GM15510 (cell line): Measurements from ENCODE around the gene TIAM2.

Source experiments
- POLR2A ChIP-seq: IDR thresholded peaks from 3 replicates; pipeline ENCODE4 v1.6.1; 2011; ENCODE audit warnings: borderline replicate concordance; ENCODE audit not compliant: insufficient read length; ENCODE audit errors: extremely low read depth

TIAM2 gene

DNA sequence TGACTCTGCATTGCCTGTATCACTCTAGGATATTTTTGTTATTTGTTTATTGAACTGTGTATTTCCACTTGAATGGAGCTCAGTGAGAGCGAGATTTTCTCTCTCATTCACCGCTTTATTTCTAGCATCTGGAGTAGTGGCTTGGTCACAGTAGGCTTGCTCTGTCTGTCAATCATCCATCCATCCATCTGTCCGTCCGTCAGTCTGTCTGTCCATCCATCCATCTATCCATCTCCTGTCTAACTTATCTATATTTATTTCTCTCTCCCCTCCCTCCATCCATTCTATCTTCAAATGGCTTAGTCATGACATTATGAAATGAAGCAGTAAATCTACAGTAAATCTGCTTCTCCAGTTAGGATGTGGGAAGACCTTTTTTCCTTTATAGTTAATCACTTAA, 94.6 kb downstream of the TIAM2 start:
- no peak for TF ChIP-seq POLR2A

DNA sequence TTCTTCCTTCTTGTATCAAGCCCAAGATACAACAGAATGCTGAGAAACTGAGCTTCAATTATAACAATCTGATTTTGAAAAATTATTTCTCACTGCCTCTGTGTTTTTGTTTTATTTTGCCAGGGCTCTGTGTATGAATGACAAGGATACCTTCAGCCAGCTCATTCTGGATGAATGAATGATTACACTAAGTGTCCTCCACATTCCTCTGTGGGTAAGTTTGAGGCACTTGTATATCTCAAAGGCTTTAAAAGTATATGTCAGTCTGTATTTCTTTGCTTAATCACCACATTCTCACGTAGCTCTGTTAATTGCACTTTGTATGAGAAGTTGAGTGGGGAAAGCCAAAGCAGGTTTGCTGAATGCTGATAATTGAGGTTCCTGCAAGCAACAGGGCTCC, 95.1 kb downstream of the TIAM2 start:
- no peak for TF ChIP-seq POLR2A

DNA sequence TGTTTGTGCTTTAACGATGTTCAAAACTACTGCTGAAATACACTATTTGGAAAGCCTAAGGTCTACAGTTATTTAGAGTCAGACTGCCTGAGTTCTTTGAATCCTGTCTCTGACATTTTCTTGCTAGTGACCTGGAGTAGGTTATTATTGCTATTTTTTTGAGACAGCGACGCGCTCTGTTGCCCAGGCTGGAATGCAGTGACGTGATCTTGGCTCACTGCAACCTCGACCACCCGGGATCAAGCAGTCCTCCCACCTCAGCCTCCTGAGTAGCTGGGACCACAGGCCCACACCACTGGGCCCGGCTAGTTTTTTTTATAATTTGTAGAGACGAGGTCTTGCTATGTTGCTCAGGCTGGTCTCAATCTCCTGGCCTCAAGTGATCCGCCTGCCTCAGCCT, 96.6 kb downstream of the TIAM2 start:
- TF ChIP-seq POLR2A = no peak

DNA sequence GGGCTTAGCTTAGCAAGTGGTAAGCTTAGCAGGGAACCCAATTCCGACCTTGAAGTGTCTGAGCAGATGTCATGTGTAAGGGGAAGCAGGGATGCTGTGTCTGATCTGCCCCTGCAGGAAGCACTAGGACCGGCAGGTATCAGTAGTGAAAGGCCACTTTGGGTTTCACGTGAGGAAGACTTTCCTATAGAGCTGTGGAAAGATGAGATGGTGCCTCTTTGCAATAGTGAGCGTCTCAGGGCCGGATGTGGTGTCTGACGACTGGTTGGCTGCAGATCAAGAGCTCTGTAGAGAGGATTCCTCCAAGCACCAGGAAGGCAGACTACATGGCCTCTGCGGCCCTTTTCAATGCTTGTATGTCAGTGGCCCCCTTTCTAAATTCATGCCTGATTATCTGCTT, 98.3 kb downstream of the TIAM2 start:
- TF ChIP-seq POLR2A = no peak

DNA sequence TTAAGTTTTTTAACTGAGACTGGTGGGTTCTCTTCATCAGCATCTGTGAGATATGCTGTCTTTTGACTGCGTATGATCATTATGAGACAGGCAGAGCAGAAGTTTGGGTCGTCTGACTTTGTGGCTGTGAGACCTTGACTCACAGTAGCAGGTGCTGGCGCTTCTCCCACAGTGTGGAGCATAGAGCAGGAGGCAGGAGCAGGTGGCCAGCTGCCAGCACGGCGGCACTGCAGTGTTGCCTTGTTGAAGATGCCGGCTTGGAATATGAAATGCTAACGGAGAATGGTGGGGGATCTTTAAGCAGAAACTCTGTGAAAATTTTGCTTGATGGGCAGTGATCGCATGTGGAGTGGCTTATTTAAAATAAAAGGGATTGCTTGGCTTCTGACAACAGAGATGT, 105.0 kb downstream of the TIAM2 start:
- TF ChIP-seq POLR2A = no peak

DNA sequence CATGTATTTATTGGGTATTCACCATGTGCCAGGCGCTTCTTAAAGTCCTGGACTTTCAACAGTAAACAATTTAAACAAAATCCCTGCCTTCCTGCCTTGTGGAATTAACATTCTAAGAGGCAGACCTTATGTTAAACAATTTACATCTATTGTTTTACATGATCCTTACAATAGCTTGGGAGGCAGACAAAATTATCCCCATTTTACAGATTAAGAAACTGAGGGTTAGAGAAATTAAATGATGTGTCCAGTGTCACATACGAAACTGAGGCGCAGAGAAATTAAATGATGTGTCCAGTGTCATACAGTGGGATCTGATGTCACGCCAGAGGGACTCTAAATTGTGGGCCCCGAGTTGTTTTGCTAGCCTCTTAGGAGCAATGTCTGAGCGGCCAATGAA, 105.5 kb downstream of the TIAM2 start:
- TF ChIP-seq POLR2A = no peak

DNA sequence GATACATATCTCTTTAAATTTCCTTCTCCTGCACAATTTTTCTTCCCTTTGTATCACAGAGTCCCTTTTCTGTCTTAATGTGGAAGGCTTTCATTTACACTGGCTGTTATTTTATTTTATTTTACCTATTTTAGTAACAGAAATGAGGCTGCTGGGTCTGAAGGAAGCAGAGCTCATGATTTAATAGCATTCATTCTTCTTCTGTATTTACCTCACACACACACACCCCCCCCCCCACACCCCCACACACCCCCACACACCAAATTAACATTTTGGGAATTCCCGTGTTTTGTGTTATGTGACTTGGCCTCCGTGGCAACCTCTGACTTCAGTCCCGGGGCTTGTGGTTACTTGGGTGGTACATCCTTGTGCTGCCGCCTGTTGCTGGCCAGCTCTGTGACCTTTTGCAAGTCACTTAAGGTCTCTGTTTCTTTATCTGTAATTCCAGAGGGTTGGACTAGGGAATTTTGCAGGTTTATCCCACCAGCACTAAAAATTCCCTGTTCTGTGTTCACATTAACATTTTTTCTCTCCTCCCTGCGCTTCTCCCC, 108.8 kb downstream of the TIAM2 start:
- no peak for TF ChIP-seq POLR2A

DNA sequence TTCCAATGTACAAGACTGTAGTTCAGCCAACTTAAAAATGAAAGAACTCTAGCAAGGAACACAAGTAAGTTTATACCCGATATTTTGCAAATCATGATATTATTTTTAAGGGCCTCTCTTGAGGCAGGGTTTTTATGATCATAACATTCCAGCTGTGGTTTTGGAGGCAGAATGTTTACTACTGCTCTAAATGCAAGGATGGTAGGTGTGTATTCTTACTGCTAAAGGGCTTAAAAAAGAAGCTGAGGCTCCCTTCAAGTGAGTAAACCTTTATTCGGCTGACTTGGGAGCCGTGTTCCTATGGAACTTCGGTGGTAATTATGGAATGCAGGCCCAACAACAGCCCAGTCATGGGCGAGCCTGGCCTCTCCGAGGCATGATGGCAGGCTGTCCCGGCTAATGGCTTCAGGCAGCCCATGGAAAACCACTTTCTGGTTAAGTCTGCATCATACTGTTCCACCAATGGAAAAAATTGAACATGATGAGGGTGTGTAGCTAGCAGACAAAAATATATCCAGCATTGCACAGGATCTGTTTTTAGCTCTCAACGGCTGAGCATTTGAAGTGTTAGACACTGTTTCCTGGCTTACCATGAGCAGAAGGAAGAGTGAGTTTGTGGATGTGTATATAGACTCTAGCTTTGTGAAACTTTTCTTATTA, 111.5 kb downstream of the TIAM2 start:
- TF ChIP-seq POLR2A = no peak

DNA sequence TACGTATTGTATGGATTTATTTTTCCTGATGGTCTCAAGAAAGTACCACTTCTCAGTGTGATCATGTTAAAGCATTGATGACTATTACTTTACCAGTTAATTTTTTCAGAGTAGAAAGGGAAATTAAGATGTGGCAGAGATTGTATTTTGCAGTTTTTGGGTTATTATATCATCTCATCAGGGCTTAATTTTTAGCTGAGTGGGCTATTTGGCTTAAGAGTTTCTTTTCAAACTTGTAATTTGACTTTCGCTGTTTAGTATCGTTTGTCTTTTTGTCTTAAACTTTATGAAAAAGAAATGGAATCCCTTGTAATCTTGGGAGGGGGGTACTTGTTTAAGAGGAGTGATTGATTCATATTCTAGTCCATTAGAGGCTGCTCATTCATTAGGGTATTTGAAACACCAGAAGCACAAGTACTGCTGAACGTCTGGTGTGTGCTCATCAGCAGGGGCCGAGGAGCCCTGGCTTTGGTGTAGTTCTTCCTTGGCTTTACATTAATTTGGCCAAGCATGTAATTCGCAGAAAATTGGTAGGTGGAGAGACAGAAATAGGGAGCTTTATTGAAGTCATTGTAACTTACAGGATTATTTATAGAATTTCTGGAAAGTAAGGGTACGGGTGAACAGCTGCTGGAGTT, 112.4 kb downstream of the TIAM2 start:
- no peak for TF ChIP-seq POLR2A

DNA sequence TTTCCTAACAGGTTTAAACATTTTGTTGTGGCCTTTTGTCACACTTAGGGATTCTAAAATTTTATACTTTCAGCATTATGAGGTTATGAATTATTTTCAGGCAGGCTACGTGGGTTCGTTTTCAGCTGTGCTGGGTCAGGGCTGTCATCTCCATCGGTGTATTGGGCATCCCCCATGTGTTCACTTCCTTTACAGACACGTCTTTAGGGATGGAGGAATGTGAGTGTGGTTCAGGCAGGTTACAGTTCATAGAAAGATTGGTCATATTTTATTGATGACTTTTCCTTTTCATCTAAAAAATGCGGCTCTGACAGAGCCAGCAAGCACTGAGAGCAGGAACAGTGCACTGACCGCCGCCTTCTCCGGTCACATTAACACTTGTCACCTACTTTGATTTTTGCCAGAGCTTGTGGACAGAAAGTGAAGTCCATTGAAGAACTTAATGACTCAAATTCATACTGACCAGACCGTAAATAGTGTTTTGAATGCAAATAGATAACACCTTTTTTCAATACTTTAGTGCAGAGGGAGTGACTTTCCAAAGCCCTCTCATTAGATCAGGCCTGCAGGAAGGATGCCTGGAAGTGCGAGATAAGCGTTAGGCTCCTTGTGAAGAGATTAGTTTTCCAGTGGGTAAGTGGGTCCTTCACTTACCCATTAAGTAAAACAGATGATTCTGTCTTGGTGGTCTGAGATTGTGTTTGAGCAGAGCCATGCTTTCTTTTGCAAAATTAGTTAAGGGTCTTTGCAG, 113.1 kb downstream of the TIAM2 start:
- no peak for TF ChIP-seq POLR2A

DNA sequence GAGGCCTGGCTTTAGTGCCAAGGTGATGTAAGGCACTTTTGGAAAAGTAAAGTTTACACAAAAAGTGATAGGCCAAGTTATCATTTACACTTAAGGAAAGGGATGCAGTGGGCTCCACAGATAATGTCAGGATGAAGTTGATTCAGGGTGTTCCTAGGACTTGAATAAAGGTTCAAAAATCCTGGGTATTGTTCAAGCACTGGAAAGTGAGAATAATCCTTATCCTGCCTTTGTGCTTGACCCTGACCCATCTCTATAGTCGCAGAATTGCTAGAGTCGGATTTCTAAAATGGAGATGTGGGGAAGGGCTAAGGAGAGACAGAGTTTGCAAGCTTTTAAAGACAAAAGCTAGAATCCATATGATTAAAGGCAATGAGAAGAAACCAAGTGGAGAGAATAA, 115.6 kb downstream of the TIAM2 start:
- TF ChIP-seq POLR2A = no peak

DNA sequence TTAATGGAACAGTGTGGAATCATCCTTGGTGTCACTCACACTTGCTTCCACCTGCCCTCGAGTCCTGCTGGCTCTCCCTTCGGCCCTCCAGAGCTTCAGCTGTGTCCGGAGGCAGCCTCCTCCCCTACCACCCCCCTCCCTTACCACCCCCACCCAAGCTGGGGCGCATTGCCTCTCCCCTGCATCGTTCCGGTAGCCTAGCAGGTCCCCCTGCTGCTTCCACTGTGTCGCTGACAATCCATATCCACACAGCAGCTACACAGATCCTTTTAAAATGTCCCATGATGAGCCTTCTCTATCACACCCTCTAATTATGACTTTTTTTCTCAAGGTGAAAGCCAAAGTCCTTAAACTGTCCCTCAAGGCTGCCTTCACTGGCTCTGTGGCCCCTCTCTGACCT, 117.6 kb downstream of the TIAM2 start:
- TF ChIP-seq POLR2A = no peak

DNA sequence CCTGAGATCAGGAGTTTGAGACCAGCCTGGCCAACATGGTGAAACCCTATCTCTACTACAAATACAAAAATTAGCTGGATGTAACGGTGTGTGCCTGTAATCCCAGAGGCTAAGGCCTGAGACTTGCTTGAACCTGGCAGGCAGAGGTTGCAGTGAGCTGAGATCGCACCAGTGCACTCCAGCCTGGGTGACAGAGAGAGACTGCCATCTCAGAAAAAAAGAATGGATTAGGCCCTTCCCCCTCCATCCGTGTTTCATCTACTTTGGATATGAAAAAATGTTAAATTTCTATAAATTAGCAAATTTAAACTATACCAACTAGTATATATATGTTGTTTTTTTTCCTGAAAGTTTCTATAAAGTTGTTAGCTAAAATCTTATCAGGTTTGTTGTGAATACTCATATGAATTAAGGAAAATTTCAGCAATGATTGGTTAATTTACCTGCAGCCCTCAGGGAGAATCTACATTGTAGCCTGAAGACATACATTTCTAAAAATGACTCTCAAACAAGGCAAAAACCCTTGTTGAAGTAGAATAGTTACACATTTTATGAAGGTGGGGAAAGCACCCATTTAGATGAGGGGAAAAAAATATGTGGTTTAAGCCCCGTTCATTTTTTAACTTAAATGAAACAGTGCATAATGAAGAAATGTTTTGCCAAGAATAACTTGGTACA, 120.9 kb downstream of the TIAM2 start:
- TF ChIP-seq POLR2A = no peak

DNA sequence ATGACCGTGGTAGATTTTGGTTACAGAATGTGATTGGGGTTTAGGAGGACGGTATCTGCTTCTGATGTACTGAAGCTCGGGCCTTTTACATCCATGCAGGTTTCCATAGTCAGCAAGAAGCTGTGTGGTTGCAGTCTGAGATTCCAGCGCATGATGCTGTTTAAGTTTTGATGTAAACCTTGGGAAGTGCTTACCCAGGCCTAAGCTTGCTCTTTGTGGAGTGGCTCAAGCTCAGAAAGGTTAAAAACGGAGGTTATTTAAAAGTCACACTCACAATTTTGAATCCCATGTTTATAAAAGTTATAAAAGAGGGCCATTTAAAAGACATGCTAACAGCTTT, 121.4 kb downstream of the TIAM2 start:
- TF ChIP-seq POLR2A = no peak

DNA sequence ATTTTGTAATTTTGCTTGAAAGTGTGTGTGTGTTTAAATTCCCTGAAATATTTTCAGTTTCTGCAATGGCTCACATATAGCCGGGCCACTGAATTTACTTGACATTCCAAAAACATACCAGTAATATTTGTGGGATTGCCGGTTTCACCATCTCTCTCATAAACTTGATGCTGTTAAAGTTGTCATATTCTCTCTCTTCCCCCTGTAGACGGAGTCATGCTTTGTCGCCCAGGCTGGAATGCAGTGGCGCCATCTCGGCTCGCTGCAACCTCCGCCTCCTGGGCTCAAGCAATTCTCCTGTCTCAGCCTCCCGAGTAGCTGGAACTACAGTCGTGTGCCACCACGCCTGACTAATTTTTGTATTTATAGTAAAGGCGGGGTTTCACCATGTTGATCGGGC, 122.1 kb downstream of the TIAM2 start:
- no peak for TF ChIP-seq POLR2A
